ENCODE measurements around the gene SLITRK1.

The SLITRK1 gene

DNA sequence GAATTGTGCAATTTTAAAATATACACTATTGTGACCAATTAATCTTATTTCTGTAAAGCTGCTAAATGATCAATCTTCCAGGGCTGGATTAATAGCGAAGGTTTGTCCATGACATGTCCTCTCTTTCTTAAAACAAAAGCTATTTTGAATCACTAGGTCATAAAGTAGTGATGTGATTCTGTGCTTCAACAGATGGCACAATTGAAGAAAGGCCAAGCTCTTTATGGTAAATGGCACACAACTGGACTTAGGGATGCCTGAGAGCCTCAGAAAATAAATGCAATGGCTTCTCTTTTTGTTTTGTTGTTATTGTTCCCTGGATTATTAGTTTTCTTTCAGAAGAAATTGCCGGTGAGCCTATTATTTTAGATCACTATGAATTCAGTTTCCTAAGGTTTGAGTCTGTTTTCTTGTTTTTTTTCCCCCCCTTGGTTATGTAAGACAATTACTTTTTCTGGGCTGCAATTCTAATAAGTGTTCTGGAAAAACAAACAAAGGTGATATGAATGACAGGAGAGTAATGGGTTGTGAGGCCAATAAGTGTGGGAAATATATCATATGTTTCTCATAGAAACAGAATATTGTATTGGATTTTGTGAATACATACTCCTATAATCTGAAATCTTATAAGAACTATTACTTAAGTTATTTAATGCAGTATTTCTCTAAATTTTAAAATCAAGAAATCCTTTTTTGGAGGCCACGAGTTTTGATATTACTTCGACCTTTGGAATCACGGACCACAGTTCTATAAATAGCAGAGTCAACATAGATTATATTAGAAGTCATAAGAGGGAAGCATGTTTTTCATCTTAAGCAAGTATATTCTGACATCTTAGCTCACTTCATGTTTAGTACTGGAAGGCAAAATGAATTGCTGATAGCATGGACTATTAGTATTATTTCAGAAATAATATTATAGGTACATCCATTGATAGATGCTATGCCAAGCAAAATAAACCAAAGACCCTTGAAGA is 16.8 kb downstream of the SLITRK1 start:
- no peak for DNase-seq

- no peak for DNase-seq
Measured at GRCh38 chr13:83853771-83854170, 28.5 kb downstream of the SLITRK1 start.

DNA sequence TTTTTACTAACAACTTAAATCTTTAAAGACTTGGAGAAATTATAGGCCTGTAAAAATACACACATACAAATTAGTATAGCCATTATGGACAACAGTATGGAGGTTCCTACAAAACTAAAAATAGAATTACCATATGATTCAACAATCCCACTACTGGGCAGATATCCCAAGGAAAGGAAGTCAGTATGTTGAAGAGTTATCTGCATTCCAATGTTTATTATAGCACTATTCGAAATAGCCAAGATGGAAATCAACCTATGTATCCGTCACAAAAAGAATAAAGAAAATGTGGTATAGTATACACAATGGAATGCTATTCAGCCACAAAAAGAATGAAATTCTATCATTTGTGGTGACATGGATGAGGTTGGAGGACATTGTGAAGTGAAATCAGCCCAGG is 37.2 kb downstream of the SLITRK1 start:
- DNase-seq: no peak

DNA sequence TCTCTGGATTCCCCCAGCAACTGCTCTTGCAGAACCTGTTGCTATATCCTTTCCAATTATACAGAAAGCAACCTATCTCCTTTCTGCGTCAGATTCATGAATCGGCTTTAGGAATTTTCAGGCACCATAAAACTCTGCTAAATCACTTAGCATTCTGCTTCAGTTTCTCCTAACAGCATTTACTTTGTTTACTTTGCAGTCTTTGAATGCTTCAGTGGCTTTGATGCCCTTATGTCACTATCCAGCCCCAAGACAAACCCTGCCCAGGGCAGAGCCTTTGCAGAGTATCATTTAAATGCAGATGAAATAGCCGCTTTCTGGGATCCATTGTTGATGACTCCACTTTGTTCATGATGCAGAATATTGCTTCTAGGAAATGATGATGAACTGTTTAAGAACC is 43.1 kb downstream of the SLITRK1 start:
- no peak for DNase-seq

DNA sequence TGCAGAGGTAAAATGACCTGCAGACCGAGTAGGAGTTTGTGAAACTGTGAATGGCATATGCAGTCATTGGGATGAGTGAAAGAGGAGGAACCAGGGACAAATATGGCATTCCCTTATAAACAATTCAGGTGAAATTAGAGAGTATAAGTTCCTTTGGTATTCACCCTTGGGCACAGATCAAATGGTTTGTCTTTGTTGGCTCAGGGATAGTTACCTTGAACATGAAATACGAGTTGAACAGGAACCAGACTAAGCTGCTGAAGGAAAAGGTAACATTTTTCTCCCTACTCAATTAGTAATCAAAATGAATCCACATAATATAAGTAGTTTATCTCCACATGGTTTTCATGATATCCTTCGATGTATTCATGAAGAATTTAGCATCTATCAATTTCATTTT is 50.5 kb downstream of the SLITRK1 start:
- no peak for DNase-seq

GRCh38 chr13:83829810-83830209 is 52.5 kb downstream of the SLITRK1 start:
- no peak for DNase-seq

GRCh38 chr13:83827338-83827737 is 54.9 kb downstream of the SLITRK1 start:
- DNase-seq: no peak
